NCI-H2227 (cell line): ENCODE data around the gene TM9SF1.

Experiments
- DNase-seq: peaks from one replicate; lab custom pipeline; 2025; ENCODE audit not compliant: unreplicated experiment; lab: John Stamatoyannopoulos, UW

Gene TM9SF1

GRCh38 chr14:24151404-24152080 is 43.7 kb downstream of the TM9SF1 start:
- no peak for DNase-seq

DNA sequence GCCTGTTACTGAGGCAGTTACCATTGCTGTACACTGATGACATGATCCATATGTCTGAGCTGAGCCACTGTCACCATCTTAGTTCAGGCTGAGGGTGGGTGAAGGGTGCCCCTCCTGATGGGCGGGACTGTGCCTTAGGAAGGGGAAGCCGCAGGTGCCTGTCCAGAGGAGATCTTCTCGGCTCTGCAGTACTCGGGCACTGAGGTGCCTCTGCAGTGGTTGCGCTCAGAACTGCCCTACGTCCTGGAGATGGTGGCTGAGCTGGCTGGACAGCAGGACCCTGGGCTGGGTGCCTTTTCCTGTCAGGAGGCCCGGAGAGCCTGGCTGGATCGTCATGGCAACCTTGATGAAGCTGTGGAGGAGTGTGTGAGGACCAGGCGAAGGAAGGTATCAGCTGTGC is 44.2 kb downstream of the TM9SF1 start:
- DNase-seq, result no peak

- DNase-seq, result no peak
Measured at GRCh38 chr14:24150567-24150966, 44.7 kb downstream of the TM9SF1 start.

GRCh38 chr14:24150061-24150460 is 45.2 kb downstream of the TM9SF1 start:
- DNase-seq, result no peak

- DNase-seq, result no peak
Measured at GRCh38 chr14:24149302-24149969, 45.8 kb downstream of the TM9SF1 start.

DNA sequence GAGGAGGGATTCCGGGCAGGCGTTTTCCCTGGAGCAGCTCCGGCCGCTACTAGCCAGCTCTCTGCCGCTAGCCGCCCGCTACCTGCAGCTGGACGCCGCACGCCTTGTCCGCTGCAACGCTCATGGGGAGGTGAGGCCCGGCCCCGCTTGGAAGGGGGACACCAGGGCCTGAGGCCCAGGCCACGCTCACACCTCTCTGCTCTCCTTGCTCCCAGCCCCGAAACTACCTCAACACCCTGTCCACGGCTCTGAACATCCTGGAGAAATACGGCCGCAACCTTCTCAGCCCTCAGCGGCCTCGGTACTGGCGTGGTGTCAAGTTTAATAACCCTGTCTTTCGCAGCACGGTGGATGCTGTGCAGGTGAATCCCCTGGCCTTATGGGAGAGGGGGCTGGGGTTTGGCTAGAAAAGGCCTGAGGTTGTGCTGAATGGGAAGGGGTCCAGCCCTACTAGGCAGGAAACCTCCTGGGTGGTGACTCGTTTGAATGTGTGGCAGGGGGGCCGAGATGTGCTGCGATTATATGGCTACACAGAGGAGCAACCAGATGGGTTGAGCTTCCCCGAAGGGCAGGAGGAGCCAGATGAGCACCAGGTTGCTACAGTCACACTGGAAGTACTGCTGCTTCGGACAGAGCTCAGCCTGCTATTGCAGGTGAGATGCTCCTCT is 47.3 kb downstream of the TM9SF1 start:
- peak; percentile 36 for DNase-seq

DNA sequence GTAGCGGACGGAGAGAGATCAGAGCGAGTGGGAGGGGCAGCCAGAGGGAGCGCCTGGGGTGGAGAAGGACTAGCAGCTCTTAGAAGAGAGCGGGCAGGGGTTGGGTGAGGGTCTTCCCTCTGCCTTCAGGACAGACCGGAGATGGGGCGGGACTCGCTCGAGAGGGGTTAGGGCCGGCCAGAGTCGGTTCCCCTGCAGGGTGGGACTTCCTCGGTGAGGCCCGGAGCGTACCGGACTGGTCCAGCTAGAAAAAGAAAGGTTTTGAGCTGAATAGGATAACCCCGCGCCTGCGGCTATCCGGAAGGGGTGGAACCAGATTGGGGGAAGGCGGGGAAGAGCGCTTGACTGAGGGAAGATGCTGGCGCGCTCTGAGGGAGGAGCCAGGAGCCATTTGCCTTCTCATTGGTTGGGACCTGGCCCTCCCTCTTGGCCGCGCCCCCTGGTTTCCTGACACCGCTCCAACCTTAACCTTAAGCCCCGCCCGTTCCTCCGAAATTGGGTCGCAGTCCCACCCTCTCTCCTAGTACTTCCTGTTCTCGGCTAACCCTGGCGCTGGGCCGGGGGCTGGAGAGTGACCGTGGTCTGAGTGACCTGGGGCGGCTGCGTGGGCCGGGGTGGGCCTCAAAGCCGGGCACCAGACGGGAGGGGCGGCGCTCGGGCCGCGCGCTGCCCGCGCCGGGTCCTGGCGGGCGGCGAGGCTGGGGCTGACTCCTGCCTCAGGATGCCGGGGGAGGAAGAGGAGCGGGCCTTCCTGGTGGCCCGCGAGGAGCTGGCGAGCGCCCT is 48.1 kb downstream of the TM9SF1 start, which contains the start of gene RNF31:
Gene RNF31, plus strand, starts transcription at position 521 of the 783 bp plus-strand sequence. Its CDS starts 201 bp downstream, at position 722.
- DNase-seq, result peak; percentile 97

DNA sequence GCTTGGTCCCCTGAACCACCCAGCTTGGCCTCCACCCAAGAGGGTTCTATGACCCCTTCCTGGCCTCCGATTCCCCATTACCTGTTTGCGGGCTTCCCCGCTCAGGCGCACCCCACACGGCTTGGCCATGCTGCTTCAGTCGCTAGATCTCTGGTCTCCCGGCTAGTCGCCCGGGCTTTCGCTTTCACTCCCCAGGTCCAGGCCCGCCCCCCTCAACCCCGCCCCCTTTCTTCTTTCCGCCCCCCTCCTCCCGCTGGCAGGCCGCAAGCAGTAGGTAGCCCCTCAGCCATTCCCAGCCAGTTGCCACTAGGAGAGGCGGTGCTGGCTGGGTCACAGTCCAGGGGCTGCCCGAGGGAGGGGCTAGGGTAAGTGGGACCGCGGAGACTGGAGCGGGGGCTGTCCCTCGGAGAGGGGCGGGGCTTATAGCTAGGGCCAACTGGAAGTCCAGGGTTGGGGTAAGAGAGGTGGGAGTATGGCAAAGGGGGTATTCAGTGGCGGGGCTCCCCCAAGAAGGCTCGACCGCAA is 48.7 kb downstream of the TM9SF1 start, which contains the start of gene PSME2:
Gene PSME2, minus strand, starts transcription at position 158 of the 525 bp plus-strand sequence. Its CDS starts 29 bp downstream, at position 129.
- DNase-seq, result peak; percentile 98

DNA sequence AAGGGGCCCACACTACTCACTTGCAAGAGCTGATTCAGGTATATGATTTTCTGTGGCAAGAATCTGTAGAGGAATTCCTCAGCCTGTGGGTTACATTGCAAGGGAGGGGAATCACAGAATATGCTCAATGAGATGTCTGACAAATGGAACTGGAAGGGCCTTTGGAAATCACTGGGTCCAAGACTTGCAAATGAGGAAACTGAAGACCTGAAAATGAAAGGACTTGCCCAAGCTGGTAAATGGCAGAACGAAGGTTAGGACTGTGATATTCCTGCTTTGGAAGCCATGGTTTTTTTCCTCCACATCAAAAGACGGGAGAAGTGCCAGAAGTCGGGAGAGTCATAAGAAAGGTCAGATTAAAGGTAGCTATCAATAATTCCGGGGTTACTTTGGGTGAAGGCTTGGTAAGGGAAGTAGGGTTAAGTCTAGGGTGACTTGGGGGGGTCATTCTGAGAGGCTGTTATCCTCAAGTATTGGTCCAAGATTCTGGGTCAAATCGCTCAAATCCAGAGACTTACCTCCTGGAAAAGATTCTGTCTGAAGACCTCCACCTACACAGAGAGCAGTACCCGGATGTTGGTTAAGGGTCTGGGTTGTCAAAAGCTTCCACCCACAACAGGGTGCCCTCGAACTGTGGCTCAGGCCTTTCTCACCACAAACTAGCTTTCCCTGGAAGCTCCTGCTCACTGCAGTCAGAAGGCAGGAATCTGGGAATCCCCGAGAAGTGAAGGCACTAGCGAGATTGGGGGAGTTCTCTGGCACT is 49.4 kb downstream of the TM9SF1 start:
- DNase-seq, result peak; percentile 61

- DNase-seq, result no peak
Measured at GRCh38 chr14:24145219-24145618, 50.0 kb downstream of the TM9SF1 start.

DNA sequence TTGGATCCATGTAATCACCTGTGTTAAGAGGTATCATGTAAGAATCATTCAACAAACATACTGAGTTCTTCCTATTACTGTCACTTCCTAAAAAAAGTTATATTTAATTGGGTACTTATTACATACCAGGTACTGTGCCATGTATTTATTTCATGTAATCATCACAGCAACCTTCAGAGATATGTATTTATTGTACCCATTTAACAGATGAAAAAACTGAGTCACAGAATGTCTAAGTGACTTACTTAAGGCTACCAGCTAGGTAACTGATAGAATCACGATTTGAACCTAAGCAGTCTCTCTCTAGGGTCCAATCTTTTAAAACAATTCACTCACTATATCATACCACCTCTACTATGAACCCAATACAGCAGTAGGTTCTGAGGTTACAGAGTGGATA is 50.8 kb downstream of the TM9SF1 start:
- DNase-seq, result no peak

GRCh38 chr14:24143511-24143910 is 51.7 kb downstream of the TM9SF1 start:
- DNase-seq, result no peak

DNA sequence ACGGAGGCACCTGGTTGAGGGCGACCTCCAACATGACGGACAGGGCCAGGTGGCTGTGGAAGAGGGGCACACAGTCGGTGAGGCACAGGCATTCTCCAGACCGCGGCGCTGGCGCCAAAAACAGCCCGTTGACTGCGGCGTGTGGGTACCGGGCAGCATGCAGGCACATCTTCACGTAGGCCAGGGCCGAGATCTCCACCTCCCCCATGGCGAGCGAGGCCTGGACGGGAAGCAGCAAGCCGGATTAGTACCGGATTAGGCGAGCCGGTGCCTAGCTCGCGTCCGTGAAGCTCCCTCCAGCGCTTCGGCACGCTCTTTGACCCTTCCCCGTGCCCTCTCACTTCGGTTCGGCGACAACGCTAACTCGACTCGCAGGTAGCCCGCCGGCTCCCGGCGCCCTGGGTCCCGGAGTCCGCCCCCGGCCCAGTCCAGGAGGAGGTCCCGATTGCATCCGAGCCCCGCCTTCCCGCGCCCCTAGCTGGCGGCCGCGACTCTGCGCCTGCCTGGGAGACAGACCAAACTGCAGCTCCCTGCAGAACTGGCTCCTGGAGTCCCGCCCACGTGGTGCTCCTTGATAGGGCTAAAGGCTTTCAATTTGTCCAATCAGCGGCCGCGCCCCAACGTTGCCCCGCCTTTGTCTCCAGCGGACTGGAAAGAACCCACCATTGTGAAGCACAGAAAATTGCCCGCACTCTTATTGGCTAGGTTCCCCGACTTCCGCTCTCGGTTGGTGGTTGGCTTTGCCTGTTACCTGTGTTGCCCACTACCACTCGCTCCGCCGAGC is 54.0 kb downstream of the TM9SF1 start, which contains the start of gene EMC9:
Gene EMC9, minus strand, starts transcription at position 495 of the 784 bp plus-strand sequence. Its CDS starts 287 bp downstream, at position 208.
- DNase-seq, result peak; percentile 99

DNA sequence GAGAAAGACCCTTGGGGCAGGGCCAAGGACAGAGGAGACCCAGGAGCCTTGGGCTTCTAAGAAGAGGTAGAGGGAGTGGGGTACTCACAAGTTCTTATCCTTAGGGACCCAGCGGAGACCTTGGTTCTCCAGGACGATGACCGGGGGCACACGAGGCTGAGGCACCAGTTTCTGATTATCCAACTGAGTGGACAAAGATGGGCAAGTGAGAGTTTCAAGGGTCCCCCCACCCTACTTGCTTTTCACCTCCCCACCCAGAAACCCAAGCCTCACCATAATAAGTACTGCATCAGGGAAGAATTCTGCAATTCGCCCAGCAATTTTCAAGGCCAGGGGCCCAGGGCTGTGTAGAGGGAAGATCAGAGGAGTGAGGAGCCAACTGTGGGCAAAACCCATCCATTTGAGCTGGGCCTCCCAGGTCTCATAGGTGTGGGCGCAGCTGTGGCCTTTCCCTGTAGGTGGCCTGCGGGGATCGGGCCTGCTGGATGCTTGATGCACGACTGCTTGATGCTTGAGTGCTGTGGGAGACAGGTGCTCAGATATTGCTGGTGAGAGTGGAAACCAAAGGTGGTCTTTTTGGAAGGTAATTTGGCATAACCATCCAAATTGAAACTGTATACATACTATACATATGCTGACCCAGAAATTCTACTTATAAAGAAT is 55.8 kb downstream of the TM9SF1 start:
- DNase-seq, result no peak
